Muscle of leg (tissue), 16 donors: ENCODE results near the gene CD79A. TPM values are rescaled to one million over a fixed set of nuclear protein-coding genes. Genes with fewer than 3 reads are reported as not detected.

Experiments used
- DNase-seq: peaks from one replicate; pipeline ENCODE4 v3.0.0; 2013
- H3K27ac ChIP-seq: one replicate; pipeline ENCODE4 v1.5.1; 2013; ENCODE audit warnings: mild to moderate bottlenecking, low read length, control low read depth
- H3K27me3 ChIP-seq: one replicate; pipeline ENCODE4 v1.6.1; 2013; ENCODE audit warnings: low read length; ENCODE audit not compliant: control insufficient read depth, insufficient read depth
- H3K36me3 ChIP-seq: one replicate; pipeline ENCODE4 v1.6.1; 2013; ENCODE audit warnings: low read length; ENCODE audit not compliant: control insufficient read depth, insufficient read depth
- H3K4me1 ChIP-seq: one replicate; pipeline ENCODE4 v1.6.1; 2013; ENCODE audit warnings: low read length; ENCODE audit not compliant: control insufficient read depth, insufficient read depth
- H3K4me3 ChIP-seq: one replicate; pipeline ENCODE4 v1.5.1; 2013; ENCODE audit warnings: low read length, control low read depth
- H3K9me3 ChIP-seq: replicated peaks from 2 replicates; pipeline ENCODE4 v1.6.1; 2013; ENCODE audit warnings: low read depth, low read length; ENCODE audit not compliant: control insufficient read depth
- WGBS: methylation state at CpG from one replicate; pipeline ENCODE4 v1.1.5; 2013; ENCODE audit warnings: missing lambda C conversion rate; ENCODE audit not compliant: insufficient coverage; 5-methylcytosine and 5-hydroxymethylcytosine counted together
- long read RNA-seq, 11 donors: transcript quantifications; one replicate each; lab custom pipeline, GENCODE V29; 2026
- polyA plus RNA-seq, 8 donors: library from polyadenylated mRNA; unstranded; fragments of 120-200 nt; gene quantifications; one replicate each; pipeline versions ENCODE4 v1.2.1 to v1.2.3, GENCODE V29; 2013; ENCODE audit warnings: inconsistent platforms in 1 of 8, low replicate concordance in 1 of 8; ENCODE audit not compliant: insufficient read length in 8 of 8, insufficient read depth in 1 of 8
- total RNA-seq: library from RNA; stranded (reverse); fragments of 120-200 nt; gene quantifications from one replicate; pipeline ENCODE4 v1.2.4, GENCODE V29; 2013

The CD79A gene
- 0.49 TPM for total RNA-seq
- polyA plus RNA-seq, result 1 to 10 TPM in 4 of 8 donors, under 1 TPM in 4; 0.75 to 1.8 (median 0.99) TPM
- long read RNA-seq, donor 1, partial matches to known transcripts, result 0 of 1 reads
- long read RNA-seq, donor 1, other reads (novel, unspliced or antisense), result 0 of 1 reads
- long read RNA-seq, donor 2, result 0 reads
- long read RNA-seq, donor 3, result 0 reads
- long read RNA-seq, donor 4, result 0 reads
- long read RNA-seq, donor 5, partial matches to known transcripts, result 6 of 6 reads
- long read RNA-seq, donor 5, other reads (novel, unspliced or antisense), result 0 of 6 reads
- long read RNA-seq, donor 6, result 0 reads
- long read RNA-seq, donor 7, result 0 reads
- long read RNA-seq, donor 8, result 0 reads
- long read RNA-seq, donor 9, result 0 reads
- long read RNA-seq, donor 10, result 0 reads
- long read RNA-seq, donor 11, result 0 reads

- Histone ChIP-seq H3K27me3 (peaks cover 4% of the 10 kb centered on the region), H3K9me3 (no peaks in the 10 kb centered on the region), H3K4me1 (peaks cover 5% of the 10 kb centered on the region), H3K36me3 (peaks cover 2% of the 10 kb centered on the region), H3K27ac (no peak within 1 kb of the TSS), H3K4me3 (no peak within 1 kb of the TSS)
- DNase-seq, result no peak
- 52% methylated on average over 2 of the region's 9 CpGs for WGBS
Measured at GRCh38 chr19:41876847-41877832, at the start of gene CD79A. TSS of gene CD79A (plus strand) at chr19:41877279. CDS start at chr19:41877305, 26 bp downstream.

DNA sequence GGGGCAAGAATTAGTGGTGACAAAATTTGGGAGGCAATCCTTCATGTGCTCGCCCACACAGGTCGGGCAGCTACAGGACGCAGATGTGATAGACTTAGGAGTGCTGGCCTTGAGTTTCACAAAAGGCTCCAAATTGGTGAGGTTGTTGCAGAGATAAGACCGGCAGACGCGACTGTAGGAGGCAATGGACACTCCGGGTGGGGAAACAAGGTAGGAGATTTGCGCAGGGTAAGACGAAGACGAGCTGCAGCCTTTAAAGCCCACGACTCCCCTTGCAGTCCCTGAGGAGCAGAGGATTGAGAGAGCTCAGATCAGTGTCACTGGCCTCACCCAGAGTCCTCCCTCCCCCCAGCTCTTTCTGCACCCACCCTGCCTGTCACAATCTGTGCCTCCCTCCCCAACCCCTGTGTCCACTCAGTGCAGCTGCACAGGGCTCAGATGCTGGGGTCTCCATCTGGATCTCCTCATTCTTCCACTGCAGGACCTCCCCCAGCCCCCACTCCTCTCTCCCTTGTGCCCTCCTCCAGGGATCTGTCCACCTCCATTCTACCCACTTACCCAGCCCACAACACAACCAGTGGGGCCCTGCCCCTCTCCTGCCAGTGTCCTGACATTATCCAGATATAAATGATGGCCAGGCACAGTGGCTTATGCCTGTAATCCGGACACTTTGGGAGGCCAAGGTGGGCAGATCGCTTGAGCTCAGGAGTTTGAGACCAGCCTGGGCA is 38.9 kb upstream of the CD79A start:
- H3K4me1 ChIP-seq, result no peaks in the 10 kb centered on the region
- H3K27me3 ChIP-seq, result peaks cover 9% of the 10 kb centered on the region
- no peaks in the 10 kb centered on the region for H3K9me3 ChIP-seq
- H3K27ac ChIP-seq, result no peak overlapping the region
- no peaks in the 10 kb centered on the region for H3K36me3 ChIP-seq
- 76% methylated on average over 3 of the region's 13 CpGs for WGBS
- no peak overlapping the region for H3K4me3 ChIP-seq
- no peak for DNase-seq

GRCh38 chr19:41839211-41839610 is 37.9 kb upstream of the CD79A start:
- DNase-seq, result no peak
- 59% methylated on average over 2 of the region's 2 CpGs for WGBS
- H3K9me3 ChIP-seq, result no peaks in the 10 kb centered on the region

GRCh38 chr19:41843371-41843770 is 33.7 kb upstream of the CD79A start:
- no peak overlapping the region for H3K27ac ChIP-seq
- H3K9me3 ChIP-seq, result no peaks in the 10 kb centered on the region
- DNase-seq, result no peak
- H3K4me3 ChIP-seq, result no peak overlapping the region
- H3K36me3 ChIP-seq, result no peaks in the 10 kb centered on the region
- peaks cover 5% of the 10 kb centered on the region for H3K27me3 ChIP-seq
- H3K4me1 ChIP-seq, result no peaks in the 10 kb centered on the region
- WGBS, result 65% methylated on average over 7 of the region's 7 CpGs

More at GRCh38 chr19:41839211-41839610, 37.9 kb upstream of the CD79A start:
- Histone ChIP-seq H3K4me3 (no peak overlapping the region), H3K27ac (no peak overlapping the region), H3K4me1 (no peaks in the 10 kb centered on the region), H3K36me3 (no peaks in the 10 kb centered on the region), H3K27me3 (peaks cover 9% of the 10 kb centered on the region)

GRCh38 chr19:41844601-41845000 is 32.5 kb upstream of the CD79A start, which contains the start of gene LYPD4:
TSS of gene LYPD4 (minus strand) at chr19:41844683. CDS start at chr19:41839285, 5,398 bp downstream.
- Histone ChIP-seq H3K27me3 (no peaks in the 10 kb centered on the region), H3K4me3 (no peak within 1 kb of the TSS), H3K36me3 (no peaks in the 10 kb centered on the region), H3K9me3 (no peaks in the 10 kb centered on the region), H3K27ac (no peak within 1 kb of the TSS), H3K4me1 (no peaks in the 10 kb centered on the region)
- DNase-seq, result no peak
- 76% methylated on average over 30 of the region's 30 CpGs for WGBS

GRCh38 chr19:41845001-41845050 is 32.3 kb upstream of the CD79A start, which contains the start of gene DMRTC2:
TSS of gene DMRTC2 (plus strand) at chr19:41845042. CDS start at chr19:41847429, 2,387 bp downstream.
- no peaks in the 10 kb centered on the region for H3K27me3 ChIP-seq
- DNase-seq, result no peak
- no peaks in the 10 kb centered on the region for H3K9me3 ChIP-seq
- no CpG with 5 or more reads among the region's 3 CpGs for WGBS
- no peaks in the 10 kb centered on the region for H3K4me1 ChIP-seq
- H3K36me3 ChIP-seq, result no peaks in the 10 kb centered on the region
- no peak within 1 kb of the TSS for H3K4me3 ChIP-seq
- no peak within 1 kb of the TSS for H3K27ac ChIP-seq

DNA sequence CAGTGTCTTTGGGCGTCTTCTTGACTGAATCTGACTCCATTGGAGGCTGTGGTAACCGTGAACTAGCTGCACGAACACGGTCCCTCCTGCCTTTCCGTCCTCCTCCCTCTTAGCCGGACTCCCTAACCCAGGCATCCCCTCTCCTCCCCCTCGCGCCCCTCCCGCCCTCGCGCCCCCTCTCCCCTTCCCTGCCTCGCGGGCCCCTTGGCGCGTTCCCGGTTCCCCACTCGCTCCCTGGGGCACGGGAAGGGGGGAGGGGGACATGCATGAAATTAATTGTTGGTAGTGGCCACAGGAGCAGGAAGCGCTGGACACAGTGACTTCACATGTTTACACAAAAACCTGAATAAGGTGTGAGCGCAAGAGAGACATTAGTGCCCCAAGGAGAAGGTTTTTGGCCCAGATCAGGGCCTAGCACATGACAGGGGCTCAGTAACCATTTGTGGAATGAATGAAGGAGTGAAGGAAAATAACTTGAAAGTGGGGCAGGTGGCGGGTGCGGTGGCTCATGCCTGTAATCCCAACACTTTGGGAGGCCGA is 32.0 kb upstream of the CD79A start:
- WGBS, result 92% methylated on average over 7 of the region's 23 CpGs
- Histone ChIP-seq H3K36me3 (no peaks in the 10 kb centered on the region), H3K4me3 (no peak overlapping the region), H3K9me3 (no peaks in the 10 kb centered on the region), H3K27ac (no peak overlapping the region), H3K27me3 (no peaks in the 10 kb centered on the region), H3K4me1 (no peaks in the 10 kb centered on the region)
- DNase-seq, result no peak

DNA sequence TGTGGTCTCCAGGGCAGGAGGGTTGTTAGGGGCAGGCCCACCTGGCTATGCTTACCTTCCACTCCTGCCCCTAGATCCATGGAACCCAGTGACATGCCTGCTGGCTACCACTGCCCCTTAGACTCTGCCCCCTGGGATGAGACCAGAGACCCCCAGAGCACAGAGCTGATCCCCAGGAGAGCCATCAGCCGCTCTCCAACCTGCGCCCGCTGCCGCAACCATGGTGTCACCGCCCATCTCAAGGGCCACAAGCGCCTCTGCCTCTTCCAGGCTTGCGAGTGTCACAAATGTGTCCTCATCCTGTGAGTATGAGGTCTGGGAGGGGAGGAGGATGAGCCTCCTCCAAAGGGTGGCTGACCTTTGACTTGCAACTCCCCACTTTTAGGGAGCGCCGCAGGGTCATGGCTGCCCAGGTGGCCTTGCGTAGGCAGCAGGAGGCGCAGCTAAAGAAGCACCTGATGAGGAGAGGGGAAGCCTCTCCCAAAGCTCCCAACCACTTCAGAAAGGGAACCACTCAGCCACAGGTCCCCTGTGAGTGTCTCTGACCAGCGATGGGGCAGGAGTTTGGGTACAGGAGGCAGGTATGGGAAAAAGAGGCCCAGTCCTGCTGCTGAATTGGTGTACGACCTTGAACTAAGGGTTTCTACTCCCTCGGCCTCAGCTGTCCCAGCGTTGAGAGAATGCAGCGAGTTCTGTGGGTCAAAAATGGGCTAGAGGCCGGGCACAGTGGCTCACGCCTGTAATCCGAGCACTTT is 29.6 kb upstream of the CD79A start:
- H3K4me1 ChIP-seq, result no peaks in the 10 kb centered on the region
- H3K27me3 ChIP-seq, result peaks cover 7% of the 10 kb centered on the region
- H3K4me3 ChIP-seq, result no peak overlapping the region
- WGBS, result 86% methylated on average over 8 of the region's 19 CpGs
- no peak for DNase-seq
- no peak overlapping the region for H3K27ac ChIP-seq
- H3K36me3 ChIP-seq, result no peaks in the 10 kb centered on the region
- H3K9me3 ChIP-seq, result no peaks in the 10 kb centered on the region

- Histone ChIP-seq H3K9me3 (no peaks in the 10 kb centered on the region), H3K27ac (no peak overlapping the region), H3K27me3 (peaks cover 10% of the 10 kb centered on the region), H3K4me3 (no peak overlapping the region), H3K36me3 (no peaks in the 10 kb centered on the region), H3K4me1 (no peaks in the 10 kb centered on the region)
- 85% methylated on average over 5 of the region's 6 CpGs for WGBS
- no peak for DNase-seq
Measured at GRCh38 chr19:41848666-41849065, 28.4 kb upstream of the CD79A start.
